Upper lobe of left lung (tissue), 6 donors: ENCODE results near the gene DBNDD2. TPM values are rescaled to one million over a fixed set of nuclear protein-coding genes. Genes with fewer than 3 reads are reported as not detected.

Experiments
- ATAC-seq, 2 donors: fragments of 200-7000 bp; cut with Tn5 transposase; one replicate each; pipeline ENCODE4 v1.9.1; 2022; ENCODE audit warnings: mild to moderate bottlenecking in 2 of 2, moderate library complexity in 2 of 2; ENCODE audit not compliant: low FRiP score in 2 of 2
- DNase-seq, 2 donors: peaks; one replicate each; pipeline ENCODE4 v3.0.0-alpha.2; 2019 to 2020
- H3K27ac ChIP-seq, 4 donors: fragments of 200-600 bp; sonication (generic); one replicate each; pipeline ENCODE4 v1.5.1; 2016 to 2019
- H3K27me3 ChIP-seq, 4 donors: fragments of 200-600 bp; sonication (generic); one replicate each; pipeline ENCODE4 v1.5.1; 2017 to 2019
- H3K36me3 ChIP-seq, 4 donors: fragments of 200-600 bp; sonication (generic); one replicate each; pipeline ENCODE4 v1.5.1; 2016 to 2019
- H3K4me1 ChIP-seq, 4 donors: fragments of 200-600 bp; sonication (generic); one replicate each; pipeline ENCODE4 v1.5.1; 2018 to 2019
- H3K4me3 ChIP-seq, 4 donors: fragments of 200-600 bp; sonication (generic); one replicate each; pipeline ENCODE4 v1.5.1; 2017 to 2019; ENCODE audit warnings: mild to moderate bottlenecking in 2 of 4, moderate library complexity in 1 of 4
- H3K9me3 ChIP-seq, 4 donors: fragments of 200-600 bp; sonication (generic); one replicate each; pipeline ENCODE4 v1.5.1; 2018 to 2019
- EP300 ChIP-seq, 4 donors: sonication (generic); formaldehyde crosslinking; IDR thresholded peaks; one replicate each; pipeline ENCODE4 v1.5.1; 2017; ENCODE audit warnings: antibody characterized with exemption in 4 of 4, control low read depth in 2 of 4
- POLR2A ChIP-seq, 4 donors: fragments of 450-650 bp; IDR thresholded peaks; one replicate each; pipeline ENCODE4 v1.5.1; 2016 to 2017; ENCODE audit warnings: antibody characterized with exemption in 4 of 4, mild to moderate bottlenecking in 2 of 4
- POLR2AphosphoS5 ChIP-seq, 2 donors: sonication (generic); formaldehyde crosslinking; IDR thresholded peaks; one replicate each; pipeline ENCODE4 v1.5.1; 2017; ENCODE audit warnings: antibody characterized with exemption in 2 of 2
- WGBS, 2 donors: methylation state at CpG; one replicate each; pipeline ENCODE4 v1.1.5; 2017 to 2018; 5-methylcytosine and 5-hydroxymethylcytosine counted together
- total RNA-seq, 6 donors: library from RNA; depleted of rRNA in 4 of 6; stranded (reverse); fragments of >200 nt in 4 of 6; gene quantifications; one replicate each; pipeline versions ENCODE4 v1.1.0 to v1.2.1, GENCODE V29; 2016 to 2021
- TF ChIP-seq, protein P1 (sequence below), 6 experiments: fragments of 450-650 bp in 4 of 6; fragments of 200-600 bp in 2 of 6; sonication (generic) in 2 of 6; IDR thresholded peaks; one replicate each; pipeline ENCODE4 v1.5.1; 2016 to 2019; ENCODE audit warnings: antibody characterized with exemption in 6 of 6
- donor health status: DM: no; HTN: no; CAD: no; lungs with moderate emphysema.
- donor health status: DM: no; HTN: yes; CAD: no; lungs with severe emphysema.

DBNDD2 gene
- total RNA-seq, 6 donors from 2014 or later: 30.4 to 75.4 (median 52.8) TPM

DNA sequence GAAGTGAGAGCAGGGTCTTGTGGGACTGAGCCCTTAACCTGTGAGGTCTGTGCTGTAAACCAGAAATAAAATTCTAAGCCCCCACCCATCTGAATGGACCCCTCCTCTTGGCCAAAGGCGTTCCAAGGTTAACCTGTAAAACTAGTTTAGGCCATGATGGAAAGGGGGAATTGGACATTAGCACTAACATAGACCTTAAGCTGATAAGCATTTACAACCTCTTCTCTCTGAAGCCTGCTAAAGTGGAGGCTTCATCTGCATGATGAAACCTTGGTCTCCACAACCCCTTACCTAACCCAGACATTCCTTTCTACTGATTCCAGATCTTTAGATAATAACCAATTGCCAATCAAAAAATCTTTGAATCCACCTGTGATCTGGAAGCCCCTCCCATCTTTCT lies 33.7 kb downstream of the DBNDD2 start:
- Histone ChIP-seq H3K27me3 (no peaks in the 10 kb centered on the region), H3K9me3 (no peaks in the 10 kb centered on the region), H3K36me3 (no peaks in the 10 kb centered on the region), H3K27ac (no peak overlapping the region), H3K4me3 (no peak overlapping the region), H3K4me1 (peaks cover 0 to 6% (median 4%) of the 10 kb centered on the region in 4 donors)
- ATAC-seq (no peak), DNase-seq (no peak)
- WGBS, 2 donors: 77 to 88% methylated on average over 1 of the region's 1 CpG
- TF ChIP-seq POLR2A (IDR thresholded peaks at IDR 0.05): no peak
- TF ChIP-seq, protein P1, sequence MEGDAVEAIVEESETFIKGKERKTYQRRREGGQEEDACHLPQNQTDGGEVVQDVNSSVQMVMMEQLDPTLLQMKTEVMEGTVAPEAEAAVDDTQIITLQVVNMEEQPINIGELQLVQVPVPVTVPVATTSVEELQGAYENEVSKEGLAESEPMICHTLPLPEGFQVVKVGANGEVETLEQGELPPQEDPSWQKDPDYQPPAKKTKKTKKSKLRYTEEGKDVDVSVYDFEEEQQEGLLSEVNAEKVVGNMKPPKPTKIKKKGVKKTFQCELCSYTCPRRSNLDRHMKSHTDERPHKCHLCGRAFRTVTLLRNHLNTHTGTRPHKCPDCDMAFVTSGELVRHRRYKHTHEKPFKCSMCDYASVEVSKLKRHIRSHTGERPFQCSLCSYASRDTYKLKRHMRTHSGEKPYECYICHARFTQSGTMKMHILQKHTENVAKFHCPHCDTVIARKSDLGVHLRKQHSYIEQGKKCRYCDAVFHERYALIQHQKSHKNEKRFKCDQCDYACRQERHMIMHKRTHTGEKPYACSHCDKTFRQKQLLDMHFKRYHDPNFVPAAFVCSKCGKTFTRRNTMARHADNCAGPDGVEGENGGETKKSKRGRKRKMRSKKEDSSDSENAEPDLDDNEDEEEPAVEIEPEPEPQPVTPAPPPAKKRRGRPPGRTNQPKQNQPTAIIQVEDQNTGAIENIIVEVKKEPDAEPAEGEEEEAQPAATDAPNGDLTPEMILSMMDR (IDR thresholded peaks at IDR 0.05): no peak
- no peak for TF ChIP-seq EP300 (IDR thresholded peaks at IDR 0.05)
- no peak for TF ChIP-seq POLR2AphosphoS5 (IDR thresholded peaks at IDR 0.05)

- TF ChIP-seq POLR2AphosphoS5 (IDR thresholded peaks at IDR 0.05) (no peak), EP300 (IDR thresholded peaks at IDR 0.05) (no peak), POLR2A (IDR thresholded peaks at IDR 0.05) (no peak)
- TF ChIP-seq, protein P1 (IDR thresholded peaks at IDR 0.05): no peak
- H3K4me1 ChIP-seq: no peaks in the 10 kb centered on the region
- no peak for ATAC-seq
Measured at GRCh38 chr20:45444050-45444449, 36.0 kb downstream of the DBNDD2 start.

DNA sequence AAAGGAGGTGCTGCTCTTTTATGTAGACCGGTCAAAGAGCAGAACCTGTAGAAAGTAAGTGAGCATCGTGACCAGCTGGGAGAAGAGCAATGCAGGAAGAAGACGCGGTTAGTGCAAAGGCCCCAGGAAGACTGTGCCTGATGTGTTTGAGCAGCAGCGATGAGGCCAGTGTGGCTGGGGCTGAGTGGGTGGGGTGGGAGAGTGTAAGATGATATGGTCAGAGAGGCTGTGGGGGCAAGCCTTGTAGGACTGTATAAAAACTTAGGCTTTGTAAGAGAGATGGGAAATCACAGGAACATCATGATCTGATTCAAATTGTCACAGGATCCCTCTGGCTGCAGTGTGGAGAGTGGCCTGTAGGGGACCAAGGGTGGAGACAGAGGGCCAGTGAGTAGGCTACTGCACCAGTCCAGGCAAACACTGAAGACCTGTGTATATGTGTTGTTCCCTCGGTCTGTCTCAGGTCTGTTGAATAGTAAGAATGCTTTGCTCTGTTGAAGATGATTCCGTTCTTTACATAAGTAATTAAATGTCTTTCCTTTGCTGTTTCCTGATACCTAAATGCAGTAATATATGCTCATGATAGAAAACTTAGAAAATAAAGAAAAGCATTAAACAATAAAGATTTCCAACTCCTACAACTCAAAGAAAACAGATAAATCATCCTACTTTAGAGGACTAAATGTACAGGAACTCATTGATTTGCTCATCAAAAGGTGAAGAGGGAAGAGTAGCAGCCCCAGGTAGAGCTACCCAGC lies 37.9 kb downstream of the DBNDD2 start:
- H3K36me3 ChIP-seq: no peaks in the 10 kb centered on the region
- TF ChIP-seq, protein P1 (IDR thresholded peaks at IDR 0.05): peak in 5 of 6 experiments; percentile 25 to 42 (median 36)
- TF ChIP-seq EP300 (IDR thresholded peaks at IDR 0.05) (no peak), POLR2AphosphoS5 (IDR thresholded peaks at IDR 0.05) (no peak)
- no peak overlapping the region for H3K27ac ChIP-seq
- H3K27me3 ChIP-seq: no peaks in the 10 kb centered on the region
- H3K9me3 ChIP-seq: no peaks in the 10 kb centered on the region
- DNase-seq (no peak), ATAC-seq (no peak)
- 66 to 75% methylated on average over 7 of the region's 7 CpGs for WGBS, 2 donors
- H3K4me3 ChIP-seq: no peak overlapping the region
- H3K4me1 ChIP-seq: no peaks in the 10 kb centered on the region

More at GRCh38 chr20:45444050-45444449, 36.0 kb downstream of the DBNDD2 start:
- no peaks in the 10 kb centered on the region for H3K9me3 ChIP-seq
- no peak overlapping the region for H3K4me3 ChIP-seq
- H3K36me3 ChIP-seq: no peaks in the 10 kb centered on the region
- H3K27ac ChIP-seq: no peak overlapping the region
- no peaks in the 10 kb centered on the region for H3K27me3 ChIP-seq
- DNase-seq: no peak

DNA sequence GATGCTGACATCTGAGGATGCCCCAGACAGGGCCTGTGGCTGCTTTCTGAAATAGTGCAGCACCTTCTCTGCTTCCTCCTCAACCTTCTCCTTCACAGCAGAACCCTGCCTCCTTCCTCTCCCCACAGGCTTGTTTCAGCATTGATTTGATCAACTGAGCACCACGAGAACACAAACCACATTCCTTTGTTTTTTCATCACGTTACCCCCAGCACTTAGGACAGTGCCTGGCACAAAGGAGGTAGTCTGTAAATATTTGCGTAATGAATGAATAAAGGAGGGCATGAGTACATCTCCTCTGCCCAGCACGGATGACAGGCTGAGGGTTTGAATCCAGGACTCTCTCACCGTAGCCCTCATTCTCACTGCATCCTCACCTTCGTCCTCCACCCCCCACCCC lies 40.2 kb downstream of the DBNDD2 start:
- Histone ChIP-seq H3K4me3 (no peak overlapping the region), H3K9me3 (no peaks in the 10 kb centered on the region), H3K36me3 (no peaks in the 10 kb centered on the region), H3K27ac (no peak overlapping the region), H3K27me3 (no peaks in the 10 kb centered on the region), H3K4me1 (peaks cover 0 to 9% (median 0%) of the 10 kb centered on the region in 4 donors)
- ATAC-seq (no peak), DNase-seq (no peak)
- 54 to 59% methylated on average over 6 of the region's 6 CpGs for WGBS, 2 donors
- TF ChIP-seq EP300 (IDR thresholded peaks at IDR 0.05) (no peak), POLR2A (IDR thresholded peaks at IDR 0.05) (no peak), POLR2AphosphoS5 (IDR thresholded peaks at IDR 0.05) (no peak)
- TF ChIP-seq, protein P1 (IDR thresholded peaks at IDR 0.05): no peak

GRCh38 chr20:45449528-45449927 lies 41.4 kb downstream of the DBNDD2 start:
- ATAC-seq (no peak), DNase-seq (peak in 1 of 2 donors; percentile 47)
- Histone ChIP-seq H3K36me3 (no peaks in the 10 kb centered on the region), H3K27ac (peak overlapping the region in 2 of 4 donors; percentile 36 to 42), H3K4me1 (peaks cover 0 to 14% (median 0%) of the 10 kb centered on the region in 4 donors), H3K9me3 (no peaks in the 10 kb centered on the region), H3K27me3 (no peaks in the 10 kb centered on the region), H3K4me3 (no peak overlapping the region)
- WGBS, 2 donors: 70 to 79% methylated on average over 3 of the region's 3 CpGs
- TF ChIP-seq EP300 (IDR thresholded peaks at IDR 0.05) (peak in 1 of 4 donors; percentile 83), POLR2A (IDR thresholded peaks at IDR 0.05) (no peak)
